Left renal pelvis (tissue), 4 donors: Measurements from ENCODE around the gene RNU6-9. TPM values are rescaled to one million over a fixed set of nuclear protein-coding genes. Genes with fewer than 3 reads are reported as not detected.

ENCODE experiments used
- DNase-seq, 4 donors: peaks; one replicate each; pipeline ENCODE4 v3.0.0-alpha.2; 2013; ENCODE audit warnings: low read depth in 4 of 4, low spot score in 3 of 4
- polyA plus RNA-seq, 4 donors: library from polyadenylated mRNA; unstranded; fragments of 120-200 nt; gene quantifications; one replicate each; pipeline ENCODE4 v1.2.1, GENCODE V29; 2013; ENCODE audit not compliant: insufficient read length in 4 of 4

Gene RNU6-9
- polyA plus RNA-seq, 4 donors = not detected

DNA sequence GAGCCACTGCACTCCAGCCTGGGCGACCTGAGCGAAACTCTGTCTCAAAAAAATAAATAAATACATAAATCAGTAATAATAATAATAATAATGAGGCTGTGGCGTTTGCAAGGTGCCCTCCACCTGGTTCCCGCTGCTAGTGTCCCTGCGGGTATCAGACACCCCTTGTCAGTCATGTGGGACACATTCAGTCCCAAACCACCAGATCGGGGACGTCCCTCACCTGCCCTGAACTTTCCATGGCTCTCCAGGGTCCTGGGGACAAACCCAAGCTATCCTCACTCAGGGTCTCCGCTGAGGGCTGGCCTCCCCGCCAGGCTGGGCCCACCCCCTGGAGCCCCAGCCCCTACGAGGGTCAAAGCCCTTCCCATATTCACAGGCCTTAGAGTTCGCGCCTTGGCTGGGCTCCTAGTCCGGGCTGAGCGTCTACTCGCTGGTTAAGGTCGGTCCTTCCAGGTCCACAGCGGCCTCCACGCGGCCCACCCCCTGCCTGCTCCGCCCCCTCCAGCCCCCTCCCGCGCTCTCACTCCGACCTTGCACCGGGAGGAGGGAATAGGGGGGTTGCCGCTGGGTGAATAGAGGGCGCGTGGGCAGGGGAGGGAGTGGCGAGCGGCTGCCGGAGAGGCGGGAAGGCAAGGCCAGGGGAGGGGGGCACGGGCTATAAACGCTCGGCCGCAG is 23.5 kb downstream of the RNU6-9 start:
- DNase-seq = no peak

DNA sequence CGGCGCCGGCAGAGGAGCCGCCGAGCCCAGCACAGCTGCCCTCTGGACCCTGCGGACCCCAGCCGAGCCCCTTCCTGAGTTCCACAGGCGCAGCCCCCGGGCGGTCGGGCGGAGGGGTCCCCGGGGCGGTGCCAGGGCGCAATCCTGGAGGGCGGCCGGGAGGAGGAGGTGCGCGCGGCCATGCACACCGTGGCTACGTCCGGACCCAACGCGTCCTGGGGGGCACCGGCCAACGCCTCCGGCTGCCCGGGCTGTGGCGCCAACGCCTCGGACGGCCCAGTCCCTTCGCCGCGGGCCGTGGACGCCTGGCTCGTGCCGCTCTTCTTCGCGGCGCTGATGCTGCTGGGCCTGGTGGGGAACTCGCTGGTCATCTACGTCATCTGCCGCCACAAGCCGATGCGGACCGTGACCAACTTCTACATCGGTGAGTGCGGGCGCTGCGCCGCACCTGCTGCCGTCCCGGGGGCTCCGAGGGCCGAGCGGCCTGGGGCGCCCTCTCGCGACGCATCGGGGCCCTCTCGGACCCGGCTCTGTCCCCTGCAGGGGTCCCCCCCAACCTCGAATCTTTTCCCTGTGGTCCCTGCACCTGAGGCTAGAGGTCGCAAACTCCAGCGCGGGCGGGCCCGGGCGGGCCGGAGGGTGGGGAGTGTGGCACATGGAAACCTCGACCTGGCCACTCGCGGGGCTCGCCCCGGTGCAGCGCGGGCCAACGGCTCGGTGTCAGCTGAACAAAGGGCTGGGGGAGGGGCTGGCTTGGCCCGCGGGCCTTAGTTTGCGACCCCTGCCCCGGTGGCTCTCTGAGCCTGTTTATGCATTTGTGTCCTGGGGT is 24.3 kb downstream of the RNU6-9 start, which contains the start of gene KISS1R:
TSS of gene KISS1R (plus strand) at position 11 of the 829 bp plus-strand sequence. CDS start at position 181, 170 bp downstream.
- no peak for DNase-seq

DNA sequence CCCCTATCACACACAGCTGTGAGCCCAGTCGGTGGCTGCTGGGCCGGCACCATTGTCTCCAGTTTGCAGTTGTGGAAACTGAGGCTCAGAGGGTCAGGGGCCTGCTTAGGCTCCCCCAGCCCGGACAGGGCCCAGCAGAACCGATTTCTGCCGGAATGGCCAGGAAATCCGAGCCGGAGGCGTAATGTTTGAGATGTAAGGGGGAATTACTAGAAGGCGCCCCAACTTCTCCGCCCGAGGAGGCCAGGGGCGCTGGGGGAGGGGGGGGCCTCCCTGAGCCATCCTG is 24.8 kb downstream of the RNU6-9 start:
- no peak for DNase-seq

DNA sequence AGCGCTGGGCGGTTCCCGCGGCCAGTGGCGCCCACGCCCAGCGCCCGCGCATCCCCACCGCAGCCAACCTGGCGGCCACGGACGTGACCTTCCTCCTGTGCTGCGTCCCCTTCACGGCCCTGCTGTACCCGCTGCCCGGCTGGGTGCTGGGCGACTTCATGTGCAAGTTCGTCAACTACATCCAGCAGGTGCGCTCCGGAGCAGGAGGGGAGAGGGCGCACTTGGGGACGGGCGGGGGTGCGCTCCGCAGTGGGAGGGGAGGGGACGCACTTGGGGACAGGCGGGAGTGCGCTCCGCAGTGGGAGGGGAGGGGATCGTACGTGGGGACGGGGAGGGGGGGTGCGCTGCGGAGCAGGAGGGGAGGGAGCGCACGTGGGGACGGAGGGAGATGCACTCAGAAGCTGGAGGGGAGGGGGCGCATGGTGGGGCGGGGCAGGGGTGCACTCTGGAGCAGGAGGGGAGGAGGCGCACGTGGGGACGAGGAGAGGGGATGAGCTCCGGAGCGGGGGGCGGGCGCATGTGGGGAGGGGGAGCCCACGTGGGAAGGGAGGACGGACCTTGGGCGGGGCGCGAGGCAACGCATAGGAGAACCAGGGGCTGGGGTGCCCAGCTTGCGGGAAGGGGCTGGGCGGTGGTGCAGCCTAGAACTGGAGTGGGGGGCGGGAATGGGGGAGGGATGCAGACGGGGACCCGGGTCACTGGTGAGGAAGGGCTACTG is 25.4 kb downstream of the RNU6-9 start:
- no peak for DNase-seq

DNA sequence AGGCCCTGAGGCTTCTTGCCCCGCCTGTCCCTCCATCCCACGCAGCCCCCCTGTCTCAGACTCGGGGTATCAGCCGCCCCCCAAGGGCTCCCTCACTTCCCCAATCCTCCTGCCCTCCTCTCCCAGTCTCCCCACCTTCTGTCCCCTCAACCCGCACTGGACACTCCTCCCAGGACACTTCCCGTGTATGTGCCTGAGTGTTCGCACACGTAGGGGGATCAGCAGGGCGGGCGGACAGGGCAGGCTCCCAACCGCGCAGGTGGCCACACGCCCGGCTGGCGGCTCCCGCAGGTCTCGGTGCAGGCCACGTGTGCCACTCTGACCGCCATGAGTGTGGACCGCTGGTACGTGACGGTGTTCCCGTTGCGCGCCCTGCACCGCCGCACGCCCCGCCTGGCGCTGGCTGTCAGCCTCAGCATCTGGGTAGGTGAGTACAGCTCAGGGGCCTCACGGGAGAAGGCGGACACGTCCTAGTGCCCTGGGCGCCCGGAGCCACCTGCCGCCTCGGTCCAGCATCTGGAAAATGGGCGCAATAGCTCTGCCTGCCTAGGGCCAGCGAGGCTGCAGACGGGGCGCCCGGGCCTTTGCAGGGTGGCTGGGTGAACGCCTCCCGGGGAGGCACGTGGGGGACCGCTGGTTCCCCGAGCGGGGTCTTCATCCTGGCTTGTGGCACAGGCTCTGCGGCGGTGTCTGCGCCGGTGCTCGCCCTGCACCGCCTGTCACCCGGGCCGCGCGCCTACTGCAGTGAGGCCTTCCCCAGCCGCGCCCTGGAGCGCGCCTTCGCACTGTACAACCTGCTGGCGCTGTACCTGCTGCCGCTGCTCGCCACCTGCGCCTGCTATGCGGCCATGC is 26.1 kb downstream of the RNU6-9 start:
- no peak for DNase-seq

DNA sequence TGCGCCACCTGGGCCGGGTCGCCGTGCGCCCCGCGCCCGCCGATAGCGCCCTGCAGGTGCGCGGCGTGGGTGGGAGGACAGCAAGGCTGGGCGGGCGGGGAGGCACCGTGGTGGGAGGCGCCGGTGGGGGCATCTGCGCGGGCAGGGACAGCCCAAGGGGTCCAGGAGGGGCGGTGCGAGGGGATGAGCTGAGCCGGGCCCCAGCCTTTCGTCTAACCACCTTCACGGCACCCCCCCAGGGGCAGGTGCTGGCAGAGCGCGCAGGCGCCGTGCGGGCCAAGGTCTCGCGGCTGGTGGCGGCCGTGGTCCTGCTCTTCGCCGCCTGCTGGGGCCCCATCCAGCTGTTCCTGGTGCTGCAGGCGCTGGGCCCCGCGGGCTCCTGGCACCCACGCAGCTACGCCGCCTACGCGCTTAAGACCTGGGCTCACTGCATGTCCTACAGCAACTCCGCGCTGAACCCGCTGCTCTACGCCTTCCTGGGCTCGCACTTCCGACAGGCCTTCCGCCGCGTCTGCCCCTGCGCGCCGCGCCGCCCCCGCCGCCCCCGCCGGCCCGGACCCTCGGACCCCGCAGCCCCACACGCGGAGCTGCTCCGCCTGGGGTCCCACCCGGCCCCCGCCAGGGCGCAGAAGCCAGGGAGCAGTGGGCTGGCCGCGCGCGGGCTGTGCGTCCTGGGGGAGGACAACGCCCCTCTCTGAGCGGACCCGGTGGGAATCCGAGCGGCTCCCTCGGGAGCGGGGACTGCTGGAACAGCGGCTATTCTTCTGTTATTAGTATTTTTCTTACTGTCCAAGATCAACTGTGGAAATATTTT is 27.0 kb downstream of the RNU6-9 start:
- no peak for DNase-seq

DNA sequence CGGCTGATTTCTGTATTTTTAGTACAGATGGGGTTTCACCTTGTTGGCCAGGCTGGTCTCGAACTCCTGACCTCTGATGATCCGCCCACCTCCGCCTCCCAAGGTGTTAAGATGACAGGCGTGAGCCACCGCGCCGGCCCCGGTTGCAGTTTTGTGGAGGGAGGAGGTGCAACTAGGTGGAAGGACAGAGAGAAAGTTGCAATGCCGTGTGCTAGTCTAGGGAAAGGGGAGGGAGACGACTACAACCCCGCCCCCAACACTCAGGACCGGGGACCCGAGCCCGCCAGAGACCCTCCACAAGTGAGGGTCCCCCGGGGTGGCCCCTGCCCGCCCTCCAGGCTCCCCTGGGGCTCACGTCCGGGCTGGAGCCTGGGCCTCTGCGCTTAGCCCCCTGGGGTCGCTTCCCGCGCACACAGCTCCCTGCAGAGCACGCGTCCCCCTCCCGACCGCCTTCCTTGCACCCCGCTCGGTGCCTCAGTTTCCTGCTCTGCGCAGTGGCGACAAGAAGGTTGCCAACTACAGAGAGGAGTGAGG is 31.3 kb downstream of the RNU6-9 start:
- no peak for DNase-seq

DNA sequence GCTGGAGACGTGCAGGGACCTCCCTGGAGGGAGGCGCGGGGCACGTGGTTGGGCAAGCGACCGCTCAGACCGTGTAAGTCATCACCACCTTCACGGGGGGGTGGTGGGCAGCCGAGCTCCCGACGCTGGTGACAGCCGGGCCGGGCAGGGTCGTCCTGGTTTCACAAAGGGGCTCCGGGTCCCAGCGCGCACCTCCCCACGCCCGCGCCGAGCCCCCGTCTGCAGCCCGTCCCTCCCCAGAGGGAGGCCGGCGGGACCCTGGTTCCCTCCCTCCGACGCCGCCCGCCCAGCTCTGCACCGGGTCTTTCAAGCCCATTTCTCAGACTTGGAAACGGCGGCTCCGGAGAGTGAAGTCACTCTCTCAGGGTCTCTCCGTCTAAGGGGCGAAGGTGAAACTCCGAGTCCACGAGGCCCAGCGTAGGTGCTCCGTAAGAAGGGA is 31.8 kb downstream of the RNU6-9 start:
- no peak for DNase-seq

DNA sequence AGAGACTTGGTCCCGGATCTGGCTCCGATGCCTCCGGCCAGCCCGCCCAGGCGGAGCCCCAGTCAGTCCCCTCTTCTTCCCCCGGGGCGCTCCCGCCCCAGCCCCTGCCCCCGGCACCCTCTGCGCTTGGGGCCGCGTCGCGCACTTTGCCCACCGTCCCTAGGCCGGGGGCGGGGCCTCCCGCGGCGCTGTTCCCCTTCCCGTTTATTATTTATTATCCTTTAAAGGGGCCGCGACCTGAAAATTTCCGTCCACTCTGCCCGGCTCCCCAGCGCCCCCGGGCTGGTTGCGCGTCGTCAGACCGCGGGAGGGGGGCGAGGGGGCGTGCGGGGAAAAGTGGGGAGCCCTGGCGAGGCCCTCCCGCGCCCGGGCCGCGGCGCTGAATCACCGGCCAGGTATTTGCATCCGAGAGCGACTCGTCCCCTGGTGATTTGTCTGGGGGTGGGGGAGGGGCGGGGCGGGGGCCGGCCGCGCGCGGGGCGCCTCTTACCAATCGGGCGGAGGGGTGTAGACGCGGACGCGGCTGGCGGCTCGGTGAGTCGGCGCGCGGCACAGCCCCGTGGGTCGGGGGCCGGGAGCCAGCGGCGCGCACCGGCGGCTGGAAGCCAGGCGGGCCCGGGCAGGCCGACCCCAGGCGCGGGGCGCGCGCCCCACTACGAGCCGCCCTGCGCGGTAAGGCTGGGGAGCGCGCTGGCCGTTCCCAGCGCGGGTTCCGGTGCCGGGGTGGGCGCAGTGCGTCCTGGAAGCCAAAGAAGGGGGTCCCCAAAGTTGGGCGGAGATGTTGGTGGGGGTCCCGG is 32.4 kb downstream of the RNU6-9 start, which contains the start of gene ARID3A:
TSS of gene ARID3A (plus strand) at position 510 of the 797 bp plus-strand sequence. CDS start 3,494 bp downstream, outside the sequence.
- peak in 1 of 4 donors; percentile 81 for DNase-seq

DNA sequence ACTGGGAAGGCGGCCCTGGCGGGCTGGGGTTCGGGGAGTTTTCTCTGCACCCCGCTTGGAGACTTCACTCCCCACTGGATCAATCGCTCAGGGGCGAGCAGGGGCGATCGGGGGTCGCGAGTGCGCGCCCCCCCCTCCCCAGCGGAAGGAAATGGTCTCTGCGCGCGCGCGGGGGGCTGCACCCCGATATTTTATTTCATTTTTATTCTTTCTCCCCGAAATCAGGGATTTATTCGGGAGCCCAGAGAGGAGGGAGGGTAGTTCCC is 33.0 kb downstream of the RNU6-9 start:
- DNase-seq = no peak

DNA sequence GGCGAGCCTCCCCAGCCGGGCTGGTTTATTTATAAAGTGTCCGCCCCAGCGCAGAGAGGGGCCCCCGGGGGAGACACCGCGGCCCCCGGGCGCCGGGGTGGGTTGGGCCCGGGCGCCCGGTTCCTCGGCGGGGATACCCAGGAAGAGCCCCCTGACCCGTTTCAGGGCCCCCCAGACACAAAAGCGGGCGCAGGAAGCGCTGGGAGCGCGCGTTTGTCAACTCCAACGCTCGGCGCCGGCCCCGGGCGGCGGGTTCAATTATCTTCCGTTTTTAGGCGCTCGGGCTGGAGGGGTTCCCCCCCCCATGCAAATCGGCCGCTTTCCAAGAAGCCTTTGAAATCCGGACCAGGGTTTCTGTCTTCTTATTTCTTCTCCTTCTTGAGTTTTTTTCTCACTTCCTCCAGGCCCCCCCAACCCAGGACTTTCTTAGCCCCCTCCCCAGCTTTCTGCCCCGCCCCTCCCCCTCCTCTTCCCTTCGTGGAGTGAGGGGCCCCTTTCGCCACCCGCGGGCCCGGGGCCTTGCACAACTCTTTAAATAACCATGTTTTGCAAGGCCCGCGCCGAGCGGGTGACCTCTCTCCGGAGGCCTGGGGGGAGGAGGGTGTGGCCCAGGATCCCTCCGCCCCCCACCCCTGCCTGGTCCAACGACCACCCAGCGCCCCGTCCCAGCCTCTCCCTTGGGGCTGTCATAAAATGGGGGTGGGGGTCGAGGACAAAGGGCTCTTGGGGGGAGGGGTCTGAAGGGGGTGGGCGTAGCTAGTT is 33.5 kb downstream of the RNU6-9 start:
- no peak for DNase-seq

DNA sequence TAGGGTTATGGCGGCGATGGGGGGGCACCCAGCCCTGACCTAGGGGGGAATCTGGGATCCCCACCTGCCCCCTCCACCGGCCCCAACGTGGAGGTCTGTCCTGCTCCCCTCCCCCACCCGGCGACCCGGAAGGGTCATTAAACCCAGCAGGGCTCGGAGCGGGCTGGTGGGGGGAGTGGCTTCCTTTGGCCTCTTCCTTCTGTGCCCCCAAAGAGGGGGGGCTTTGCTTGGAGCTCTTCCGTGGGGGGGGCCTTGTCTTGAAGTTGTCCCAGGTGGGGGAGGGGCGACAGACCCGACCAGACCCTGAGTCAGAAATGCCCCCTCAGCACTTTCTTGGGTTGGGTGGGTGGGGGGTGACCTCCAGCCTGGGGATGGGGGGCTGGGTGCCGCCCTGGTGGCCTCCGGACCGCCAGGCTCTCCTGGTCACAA is 34.1 kb downstream of the RNU6-9 start:
- DNase-seq = no peak

DNA sequence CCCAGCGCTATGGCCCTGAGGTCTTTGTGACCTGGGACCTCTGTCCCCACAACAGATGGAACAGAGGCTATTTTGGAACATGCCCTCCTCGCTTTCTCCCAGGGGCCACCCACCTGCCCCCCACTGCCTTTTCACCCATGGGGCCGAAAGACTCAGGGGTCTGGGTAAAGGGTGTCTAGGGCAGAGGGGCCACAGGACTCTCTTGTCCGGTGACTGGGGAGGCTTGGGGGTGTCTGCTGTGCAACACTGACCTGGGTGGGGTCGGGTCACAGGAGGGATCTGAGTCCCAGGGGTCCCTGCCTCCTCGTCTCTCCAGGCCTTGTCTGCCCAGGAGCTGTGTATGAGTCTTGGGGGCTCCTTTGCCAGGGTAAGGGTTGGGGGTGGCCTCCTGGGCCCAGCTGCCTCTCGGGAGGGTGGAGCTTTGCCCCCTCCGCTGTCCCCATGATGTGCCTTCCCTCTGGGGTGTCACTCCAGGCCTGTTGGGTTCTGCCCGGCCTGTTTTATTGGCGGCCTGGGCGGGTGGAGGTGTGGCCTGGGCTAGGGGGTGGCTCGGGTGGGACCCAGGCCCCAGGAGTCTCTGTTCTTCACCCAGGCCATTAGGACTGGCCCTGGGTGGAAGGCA is 34.6 kb downstream of the RNU6-9 start:
- DNase-seq = no peak

DNA sequence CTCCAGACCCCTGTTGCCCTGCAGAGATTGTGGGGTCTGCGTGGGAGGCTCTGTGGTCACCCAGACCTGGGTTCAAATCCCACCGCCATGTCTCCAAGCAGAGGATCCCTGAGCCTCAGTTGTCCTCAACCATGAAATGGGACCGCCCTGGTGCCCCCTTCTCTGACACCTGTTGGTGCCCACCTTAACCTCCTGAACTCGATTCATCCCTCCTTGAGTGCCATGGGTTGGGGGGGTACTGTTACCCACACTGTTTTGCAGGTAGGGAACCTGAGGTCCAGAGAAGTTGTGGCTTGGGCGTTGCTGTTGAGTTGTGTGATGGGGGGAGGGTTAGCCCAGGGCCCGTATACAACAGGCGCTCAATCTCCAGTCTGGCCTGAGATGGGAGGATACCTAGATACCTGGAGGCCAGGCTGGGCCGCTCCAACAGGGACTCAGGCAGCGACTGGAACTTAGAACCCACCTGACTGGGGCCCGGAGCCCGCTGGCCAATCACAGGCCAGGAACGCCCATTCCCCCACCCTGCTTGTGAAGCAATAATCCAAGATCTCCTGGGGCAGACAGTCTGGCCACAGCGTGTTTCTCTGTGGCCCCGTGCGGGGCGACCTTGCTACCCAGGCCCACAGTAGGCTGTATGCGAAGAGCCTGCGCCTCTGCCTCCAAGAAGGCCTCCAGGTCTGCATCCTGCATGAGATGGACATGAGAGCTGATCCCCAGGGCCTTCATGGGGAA is 35.4 kb downstream of the RNU6-9 start:
- DNase-seq = no peak

DNA sequence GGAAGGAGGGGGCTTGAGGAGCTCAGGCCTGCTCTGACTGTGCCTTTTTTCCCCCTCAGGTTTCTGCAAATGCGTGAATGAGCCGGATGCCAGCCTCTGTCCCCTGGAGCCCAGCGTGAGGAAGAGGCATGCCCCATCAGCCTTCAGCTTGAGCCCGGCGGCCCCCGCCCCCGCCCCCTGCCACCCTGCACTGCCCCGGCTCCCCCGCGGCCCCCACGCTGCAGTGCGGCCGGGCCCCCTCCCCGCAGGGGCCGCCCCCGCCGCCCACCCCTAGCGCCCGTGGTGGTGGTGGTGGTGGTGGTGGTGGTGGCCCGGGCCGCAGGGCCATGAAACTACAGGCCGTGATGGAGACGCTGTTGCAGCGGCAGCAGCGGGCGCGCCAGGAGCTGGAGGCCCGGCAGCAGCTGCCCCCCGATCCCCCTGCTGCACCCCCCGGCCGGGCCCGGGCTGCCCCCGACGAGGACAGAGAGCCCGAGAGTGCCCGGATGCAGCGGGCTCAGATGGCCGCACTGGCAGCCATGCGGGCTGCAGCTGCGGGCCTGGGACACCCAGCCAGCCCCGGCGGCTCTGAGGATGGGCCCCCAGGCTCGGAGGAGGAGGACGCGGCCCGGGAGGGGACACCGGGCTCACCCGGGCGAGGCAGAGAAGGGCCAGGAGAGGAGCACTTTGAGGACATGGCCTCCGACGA is 36.1 kb downstream of the RNU6-9 start:
- DNase-seq = no peak

DNA sequence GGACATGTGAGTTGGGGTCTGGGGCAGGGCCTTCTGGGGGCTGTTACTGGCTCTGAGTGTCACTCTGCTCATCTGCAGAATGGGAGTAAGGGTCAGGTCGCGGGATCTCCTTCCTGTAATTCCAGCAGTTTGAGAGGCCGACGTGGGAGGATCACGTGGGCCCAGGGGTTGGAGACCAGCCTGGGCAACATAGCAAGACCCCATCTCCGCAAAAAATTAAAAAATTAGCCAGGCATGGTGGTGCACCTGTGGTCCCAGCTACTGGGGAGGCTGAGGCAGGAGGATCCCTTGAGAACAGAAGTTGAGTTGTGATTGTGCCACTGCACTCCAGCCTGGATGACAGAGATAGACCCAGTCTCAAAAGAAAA is 36.6 kb downstream of the RNU6-9 start:
- DNase-seq = no peak
